T47D (cell line): Measurements from ENCODE around the gene MFAP3.
"Not testable (repeated sequence)": the region's sequence is repeated elsewhere in the genome, so short reads cannot be mapped to it uniquely, and the experiment has no call there.

Source experiments
- DNase-seq, 2 experiments: peaks; one replicate each; pipeline versions ENCODE4 v3.0.0 to v3.0.0-alpha.2; 2011 to 2012; ENCODE audit warnings: low read depth in 1 of 2, low spot score in 1 of 2
- JUND ChIP-seq: IDR thresholded peaks from 2 replicates; pipeline ENCODE4 v1.6.1; 2012; ENCODE audit warnings: low read depth
- in situ Hi-C: cut with HindIII; loops from 2 replicates; pipeline ENCODE4 v1.10.0; 2016; ENCODE audit warnings: low sequenced_read_pairs, low pct_unique_long_range_greater_than_20kb

MFAP3 gene

GRCh38 chr5:154059039-154059430 is 20.3 kb downstream of the MFAP3 start:
- no peak for TF ChIP-seq JUND
- in situ Hi-C loops, result no loop called here
- no peak for DNase-seq

GRCh38 chr5:154059583-154059982 is 20.8 kb downstream of the MFAP3 start:
- in situ Hi-C loops, result no loop called here
- DNase-seq, result peak in 1 of 2 experiments; percentile 36
- no peak for TF ChIP-seq JUND

- in situ Hi-C loops, result no loop called here
- TF ChIP-seq JUND, result no peak
- no peak for DNase-seq
Observed at GRCh38 chr5:154060606-154061005, 21.8 kb downstream of the MFAP3 start.

- TF ChIP-seq JUND, result no peak
- in situ Hi-C loops, result no loop called here
Observed at GRCh38 chr5:154063372-154063771, 24.6 kb downstream of the MFAP3 start.

GRCh38 chr5:154065971-154066370 is 27.2 kb downstream of the MFAP3 start:
- TF ChIP-seq JUND, result no peak
- no peak for DNase-seq
- in situ Hi-C loops, result no loop called here

More at GRCh38 chr5:154063372-154063771, 24.6 kb downstream of the MFAP3 start:
- no peak for DNase-seq

- in situ Hi-C loops, result not testable (repeated sequence)
- peak in 1 of 2 experiments; percentile 53 for DNase-seq
Observed at GRCh38 chr5:154069854-154070253, 31.1 kb downstream of the MFAP3 start.

GRCh38 chr5:154071799-154072413 is 33.1 kb downstream of the MFAP3 start:
- no peak for TF ChIP-seq JUND
- in situ Hi-C loops, result no loop called here
- DNase-seq, result no peak

GRCh38 chr5:154072414-154073171 is 33.8 kb downstream of the MFAP3 start:
- no peak for TF ChIP-seq JUND
- in situ Hi-C loops, result no loop called here
- peak; percentile 73 to 82 for DNase-seq

- no peak for TF ChIP-seq JUND
- no peak for DNase-seq
- in situ Hi-C loops, result no loop called here
Observed at GRCh38 chr5:154076240-154076922, 37.6 kb downstream of the MFAP3 start.

- no peak for TF ChIP-seq JUND
- in situ Hi-C loops, result no loop called here
- DNase-seq, result no peak
Observed at GRCh38 chr5:154077696-154078095, 38.9 kb downstream of the MFAP3 start.

- TF ChIP-seq JUND, result no peak
- peak in 1 of 2 experiments; percentile 57 for DNase-seq
- in situ Hi-C loops, result no loop called here
Observed at GRCh38 chr5:154078272-154078671, 39.5 kb downstream of the MFAP3 start.

GRCh38 chr5:154081246-154081645 is 42.5 kb downstream of the MFAP3 start:
- no peak for DNase-seq
- in situ Hi-C loops, result no loop called here
- no peak for TF ChIP-seq JUND

- DNase-seq, result no peak
- in situ Hi-C loops, result no loop called here
- no peak for TF ChIP-seq JUND
Observed at GRCh38 chr5:154084062-154084639, 45.4 kb downstream of the MFAP3 start.
